K562 (cell line): ENCODE measurements around the gene RANBP3. TPM values are rescaled to one million over a fixed set of nuclear protein-coding genes. Genes with fewer than 3 reads are reported as not detected.

Experiments
- LARP7 ChIP-seq: fragments of 450-650 bp; IDR thresholded peaks from 2 replicates; pipeline ENCODE4 v1.6.1; 2016
- NBN ChIP-seq: fragments of 450-650 bp; IDR thresholded peaks from 2 replicates; pipeline ENCODE4 v1.6.1; 2016; ENCODE audit warnings: low read depth, mild to moderate bottlenecking
- NCOA4 ChIP-seq: fragments of 450-650 bp; IDR thresholded peaks from 2 replicates; pipeline ENCODE4 v1.6.1; 2018; ENCODE audit warnings: mild to moderate bottlenecking; ENCODE audit not compliant: partially characterized antibody
- ZFP36 ChIP-seq: fragments of 150-350 bp; IDR thresholded peaks from 2 replicates; pipeline ENCODE4 v1.6.1; 2018; ENCODE audit warnings: low read length, low read depth; ENCODE audit not compliant: partially characterized antibody
- ZHX1 ChIP-seq: fragments of 150-350 bp; conservative IDR thresholded peaks from 2 replicates; pipeline ENCODE4 v1.6.1; 2014; ENCODE audit warnings: low read length
- ZNF146 ChIP-seq: IDR thresholded peaks from one replicate; pipeline ENCODE4 v1.6.1; 2018; ENCODE audit warnings: missing compliant biosample characterization; ENCODE audit not compliant: unreplicated experiment
- polyA plus RNA-seq, 8 experiments: library from polyadenylated mRNA; depleted of rRNA in 4 of 8; stranded (reverse) in 5 of 8; unstranded in 3 of 8; fragments of >200 nt; fragmentation: Nextera tagmentation in 2 of 8; fragmentation: Illumina TruSeq in 1 of 8; extraction: Ambion mirVana in 2 of 8; extraction: Trizol in 1 of 8; gene quantifications; 2 replicates each; pipeline versions ENCODE4 v1.2.1 to v1.2.3, GENCODE V29; 2011 to 2014; ENCODE audit warnings: inconsistent platforms in 1 of 8, missing spikeins in 1 of 8
- total RNA-seq, 7 experiments: library from RNA; depleted of rRNA in 6 of 7; stranded (reverse); fragments of >200 nt in 6 of 7; fragmentation: Illumina TruSeq in 2 of 7; extraction: Trizol in 2 of 7; gene quantifications; 2 replicates each; pipeline versions ENCODE4 v1.2.1 to v1.2.3, GENCODE V29; 2011 to 2021; ENCODE audit warnings: low replicate concordance in 1 of 7
- TF ChIP-seq, protein P1 (sequence below), 2 experiments: fragments of 150-350 bp in 1 of 2; IDR thresholded peaks; 2 replicates each; pipeline ENCODE4 v1.6.1; 2012 to 2016; ENCODE audit warnings: low read depth in 2 of 2, low read length in 2 of 2, mild to moderate bottlenecking in 1 of 2, moderate library complexity in 1 of 2

RANBP3 gene
- total and polyA plus RNA-seq, 9 of the 15 experiments (the other 6 are each of a cell fraction or from before 2014, with no cell fraction given) = 0.90 to 95.1 (median 63.2) TPM

- no peak for TF ChIP-seq ZHX1
- no peak for TF ChIP-seq LARP7
- TF ChIP-seq, protein P1, sequence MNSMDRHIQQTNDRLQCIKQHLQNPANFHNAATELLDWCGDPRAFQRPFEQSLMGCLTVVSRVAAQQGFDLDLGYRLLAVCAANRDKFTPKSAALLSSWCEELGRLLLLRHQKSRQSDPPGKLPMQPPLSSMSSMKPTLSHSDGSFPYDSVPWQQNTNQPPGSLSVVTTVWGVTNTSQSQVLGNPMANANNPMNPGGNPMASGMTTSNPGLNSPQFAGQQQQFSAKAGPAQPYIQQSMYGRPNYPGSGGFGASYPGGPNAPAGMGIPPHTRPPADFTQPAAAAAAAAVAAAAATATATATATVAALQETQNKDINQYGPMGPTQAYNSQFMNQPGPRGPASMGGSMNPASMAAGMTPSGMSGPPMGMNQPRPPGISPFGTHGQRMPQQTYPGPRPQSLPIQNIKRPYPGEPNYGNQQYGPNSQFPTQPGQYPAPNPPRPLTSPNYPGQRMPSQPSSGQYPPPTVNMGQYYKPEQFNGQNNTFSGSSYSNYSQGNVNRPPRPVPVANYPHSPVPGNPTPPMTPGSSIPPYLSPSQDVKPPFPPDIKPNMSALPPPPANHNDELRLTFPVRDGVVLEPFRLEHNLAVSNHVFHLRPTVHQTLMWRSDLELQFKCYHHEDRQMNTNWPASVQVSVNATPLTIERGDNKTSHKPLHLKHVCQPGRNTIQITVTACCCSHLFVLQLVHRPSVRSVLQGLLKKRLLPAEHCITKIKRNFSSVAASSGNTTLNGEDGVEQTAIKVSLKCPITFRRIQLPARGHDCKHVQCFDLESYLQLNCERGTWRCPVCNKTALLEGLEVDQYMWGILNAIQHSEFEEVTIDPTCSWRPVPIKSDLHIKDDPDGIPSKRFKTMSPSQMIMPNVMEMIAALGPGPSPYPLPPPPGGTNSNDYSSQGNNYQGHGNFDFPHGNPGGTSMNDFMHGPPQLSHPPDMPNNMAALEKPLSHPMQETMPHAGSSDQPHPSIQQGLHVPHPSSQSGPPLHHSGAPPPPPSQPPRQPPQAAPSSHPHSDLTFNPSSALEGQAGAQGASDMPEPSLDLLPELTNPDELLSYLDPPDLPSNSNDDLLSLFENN (IDR thresholded peaks at IDR 0.05; ENCODE audit: low read depth in 2 of 2, low read length in 2 of 2) = no peak
- TF ChIP-seq ZFP36 = no peak
- TF ChIP-seq NBN = no peak
- TF ChIP-seq ZNF146 (CRISPR knock-in tag) = no peak
- TF ChIP-seq NCOA4 = no peak
Measured at GRCh38 chr19:5932146-5932545, 45.8 kb downstream of the RANBP3 start (continued).
